Thyroid gland (tissue), 4 donors: ENCODE measurements around the gene NELFA. TPM values are rescaled to one million over a fixed set of nuclear protein-coding genes. Genes with fewer than 3 reads are reported as not detected.
A peak's percentile ranks its signal among the peaks of the same experiment; 100 is the strongest.
"Not testable (repeated sequence)": the region's sequence is repeated elsewhere in the genome, so short reads cannot be mapped to it uniquely, and the experiment has no call there.

Experiments
- DNase-seq, 2 donors: peaks; one replicate each; pipeline ENCODE4 v3.0.0-alpha.2; 2019
- H3K27ac ChIP-seq, 3 donors: fragments of 200-600 bp; sonication (generic); 1 replicate in 2 of 3; 2 replicates in 1 of 3; pipeline ENCODE4 v1.5.1; 2016 to 2019; ENCODE audit warnings: mild to moderate bottlenecking in 1 of 3, moderate library complexity in 1 of 3
- H3K27me3 ChIP-seq: fragments of 200-600 bp; sonication (generic); one replicate; pipeline ENCODE4 v1.5.1; 2019
- H3K36me3 ChIP-seq, 2 donors: fragments of 200-600 bp; sonication (generic); one replicate each; pipeline ENCODE4 v1.5.1; 2016 to 2019
- H3K4me1 ChIP-seq, 2 donors: fragments of 200-600 bp; sonication (generic); one replicate each; pipeline ENCODE4 v1.5.1; 2017 to 2019
- H3K4me3 ChIP-seq, 3 donors: fragments of 200-600 bp; sonication (generic); replicated peaks in 1 of 3; 1 replicate in 2 of 3; 2 replicates in 1 of 3; pipeline ENCODE4 v1.5.1; 2016; ENCODE audit warnings: mild to moderate bottlenecking in 1 of 3
- H3K9me3 ChIP-seq: fragments of 200-600 bp; sonication (generic); one replicate; pipeline ENCODE4 v1.5.1; 2017
- POLR2A ChIP-seq, 2 donors: fragments of 450-650 bp; IDR thresholded peaks; one replicate each; pipeline ENCODE4 v1.6.1; 2017; ENCODE audit warnings: antibody characterized with exemption in 2 of 2, mild to moderate bottlenecking in 2 of 2, moderate library complexity in 1 of 2
- WGBS, 2 donors: methylation state at CpG; one replicate each; pipeline ENCODE4 v1.1.5; 2017; 5-methylcytosine and 5-hydroxymethylcytosine counted together
- intact Hi-C: fragments of 100-400 bp; cut with DNase I; formaldehyde crosslinking; loops from one replicate; pipeline ENCODE4 v1.15.1; 2023
- total RNA-seq, 4 donors: library from RNA; depleted of rRNA; stranded (reverse); fragments of >200 nt; gene quantifications; one replicate each; pipeline ENCODE4 v1.2.3, GENCODE V29; 2016
- TF ChIP-seq, protein P1 (sequence below), 6 experiments: fragments of 200-600 bp in 3 of 6; fragments of 450-650 bp in 3 of 6; sonication (generic) in 3 of 6; IDR thresholded peaks; one replicate each; pipeline ENCODE4 v1.5.1; 2016 to 2019; ENCODE audit warnings: antibody characterized with exemption in 6 of 6, mild to moderate bottlenecking in 2 of 6, inconsistent platforms in 1 of 6, moderate library complexity in 1 of 6

The NELFA gene
- total RNA-seq, 4 donors from 2014 or later: 23.2 to 39.3 (median 28.7) TPM

- Histone ChIP-seq H3K27ac (no peak overlapping the region), H3K4me3 (no peak overlapping the region), H3K9me3 (no peaks in the 10 kb centered on the region), H3K36me3 (no peaks in the 10 kb centered on the region), H3K27me3 (no peaks in the 10 kb centered on the region), H3K4me1 (no peaks in the 10 kb centered on the region)
- intact Hi-C loops: no loop called here
- DNase-seq: no peak
- TF ChIP-seq POLR2A (IDR thresholded peaks at IDR 0.05): no peak
- TF ChIP-seq, protein P1, sequence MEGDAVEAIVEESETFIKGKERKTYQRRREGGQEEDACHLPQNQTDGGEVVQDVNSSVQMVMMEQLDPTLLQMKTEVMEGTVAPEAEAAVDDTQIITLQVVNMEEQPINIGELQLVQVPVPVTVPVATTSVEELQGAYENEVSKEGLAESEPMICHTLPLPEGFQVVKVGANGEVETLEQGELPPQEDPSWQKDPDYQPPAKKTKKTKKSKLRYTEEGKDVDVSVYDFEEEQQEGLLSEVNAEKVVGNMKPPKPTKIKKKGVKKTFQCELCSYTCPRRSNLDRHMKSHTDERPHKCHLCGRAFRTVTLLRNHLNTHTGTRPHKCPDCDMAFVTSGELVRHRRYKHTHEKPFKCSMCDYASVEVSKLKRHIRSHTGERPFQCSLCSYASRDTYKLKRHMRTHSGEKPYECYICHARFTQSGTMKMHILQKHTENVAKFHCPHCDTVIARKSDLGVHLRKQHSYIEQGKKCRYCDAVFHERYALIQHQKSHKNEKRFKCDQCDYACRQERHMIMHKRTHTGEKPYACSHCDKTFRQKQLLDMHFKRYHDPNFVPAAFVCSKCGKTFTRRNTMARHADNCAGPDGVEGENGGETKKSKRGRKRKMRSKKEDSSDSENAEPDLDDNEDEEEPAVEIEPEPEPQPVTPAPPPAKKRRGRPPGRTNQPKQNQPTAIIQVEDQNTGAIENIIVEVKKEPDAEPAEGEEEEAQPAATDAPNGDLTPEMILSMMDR (IDR thresholded peaks at IDR 0.05): no peak
These were observed 15.9 kb upstream of the NELFA start for GRCh38 chr4:2024683-2025082.

DNA sequence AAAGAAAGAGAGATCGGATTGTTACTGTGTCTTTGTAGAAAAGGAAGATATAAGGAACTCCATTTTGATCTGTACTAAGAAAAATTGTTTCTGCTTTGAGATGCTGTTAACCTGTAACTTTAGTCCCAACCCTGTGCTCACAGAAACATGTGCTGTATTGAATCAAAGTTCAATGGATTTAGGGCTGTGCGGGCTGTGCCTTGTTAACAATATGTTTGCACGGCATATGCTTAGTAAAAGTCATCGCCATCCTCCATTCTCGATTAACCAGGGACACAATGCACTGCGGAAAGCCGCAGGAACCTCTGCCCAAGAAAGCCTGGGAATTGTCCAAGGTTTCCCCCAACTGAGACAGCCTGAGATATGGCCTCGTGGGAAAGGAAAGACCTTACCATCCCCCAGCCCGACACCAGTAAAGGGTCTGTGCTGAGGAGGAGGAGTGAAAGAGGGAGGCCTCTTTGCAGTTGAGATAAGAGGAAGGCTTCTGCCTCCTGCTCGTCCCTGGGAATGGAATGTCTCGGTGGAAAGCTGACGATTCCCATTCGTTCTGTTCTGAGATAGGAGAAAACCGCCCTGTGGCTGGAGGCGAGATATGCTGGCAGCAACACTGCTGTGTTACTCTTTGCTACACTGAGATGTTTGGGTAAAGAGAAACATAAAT lies 12.7 kb upstream of the NELFA start:
- H3K4me1 ChIP-seq, H3K36me3 ChIP-seq, H3K27ac ChIP-seq, DNase-seq, intact Hi-C loops, H3K4me3 ChIP-seq, H3K27me3 ChIP-seq, H3K9me3 ChIP-seq: not testable (repeated sequence)
- WGBS, 2 donors: 53 to 55% methylated on average over 15 of the region's 15 CpGs

GRCh38 chr4:2015008-2015407 lies 6.2 kb upstream of the NELFA start:
- no peaks in the 10 kb centered on the region for H3K9me3 ChIP-seq
- TF ChIP-seq, protein P1 (IDR thresholded peaks at IDR 0.05): no peak
- TF ChIP-seq POLR2A (IDR thresholded peaks at IDR 0.05): no peak
- H3K4me1 ChIP-seq: peaks cover 0 to under 1% of the 10 kb centered on the region in 2 donors
- intact Hi-C loops: no loop called here
- H3K4me3 ChIP-seq: no peak overlapping the region
- WGBS, 2 donors: 86 to 91% methylated on average over 4 of the region's 4 CpGs
- DNase-seq: no peak
- no peaks in the 10 kb centered on the region for H3K27me3 ChIP-seq
- no peaks in the 10 kb centered on the region for H3K36me3 ChIP-seq
- H3K27ac ChIP-seq: no peak overlapping the region

GRCh38 chr4:2011583-2011982 lies 2.8 kb upstream of the NELFA start:
- no peak overlapping the region for H3K27ac ChIP-seq
- no peaks in the 10 kb centered on the region for H3K36me3 ChIP-seq
- intact Hi-C loops: no loop called here
- no peak for DNase-seq
- no peaks in the 10 kb centered on the region for H3K9me3 ChIP-seq
- TF ChIP-seq POLR2A (IDR thresholded peaks at IDR 0.05): no peak
- no peak overlapping the region for H3K4me3 ChIP-seq
- H3K4me1 ChIP-seq: peaks cover 5 to 13% of the 10 kb centered on the region in 2 donors
- no peaks in the 10 kb centered on the region for H3K27me3 ChIP-seq
- 86% methylated on average over 3 of the region's 3 CpGs for WGBS, 2 donors

GRCh38 chr4:2009651-2010233 lies 968 bp upstream of the NELFA start:
- peak; percentile 65 to 67 for DNase-seq
- Histone ChIP-seq H3K4me3 (peak overlapping the region; percentile 84 to 99 (median 99)), H3K27ac (peak overlapping the region; percentile 97 to 100 (median 99)), H3K4me1 (peaks cover 5 to 13% of the 10 kb centered on the region in 2 donors), H3K27me3 (no peaks in the 10 kb centered on the region), H3K9me3 (no peaks in the 10 kb centered on the region), H3K36me3 (no peaks in the 10 kb centered on the region)
- 12 to 13% methylated on average over 23 of the region's 23 CpGs for WGBS, 2 donors
- no peak for TF ChIP-seq POLR2A (IDR thresholded peaks at IDR 0.05)
- TF ChIP-seq, protein P1 (IDR thresholded peaks at IDR 0.05): peak in 4 of 6 experiments; percentile 17 to 38 (median 28)
- intact Hi-C loops: no loop called here

- H3K9me3 ChIP-seq: no peaks in the 10 kb centered on the region
- TF ChIP-seq, protein P1 (IDR thresholded peaks at IDR 0.05): no peak
- no peak for TF ChIP-seq POLR2A (IDR thresholded peaks at IDR 0.05)
- DNase-seq: no peak
- H3K36me3 ChIP-seq: peaks cover 0 to under 1% of the 10 kb centered on the region in 2 donors
- no peaks in the 10 kb centered on the region for H3K27me3 ChIP-seq
- peak overlapping the region; percentile 84 to 99 (median 99) for H3K4me3 ChIP-seq
- H3K27ac ChIP-seq: peak overlapping the region; percentile 97 to 100 (median 99)
- intact Hi-C loops: no loop called here
- 0 to 2% methylated on average over 21 to 26 of the region's 27 CpGs for WGBS, 2 donors
- peaks cover 5 to 13% of the 10 kb centered on the region in 2 donors for H3K4me1 ChIP-seq
These were observed 178 bp downstream of the NELFA start for GRCh38 chr4:2008671-2008920.
